Stimulated activated CD4-positive, alpha-beta T cell treated with anti-CD3 and anti-CD28 coated beads, TNF-alpha, amount 100 ng/mL, for 4 hours (primary cell): Measurements from ENCODE around the gene MED16.

ENCODE experiments used
- DNase-seq, 3 experiments: peaks; one replicate each; pipeline ENCODE4 v3.0.0-alpha.2; 2020; ENCODE audit warnings: low read depth in 3 of 3

MED16 gene

DNA sequence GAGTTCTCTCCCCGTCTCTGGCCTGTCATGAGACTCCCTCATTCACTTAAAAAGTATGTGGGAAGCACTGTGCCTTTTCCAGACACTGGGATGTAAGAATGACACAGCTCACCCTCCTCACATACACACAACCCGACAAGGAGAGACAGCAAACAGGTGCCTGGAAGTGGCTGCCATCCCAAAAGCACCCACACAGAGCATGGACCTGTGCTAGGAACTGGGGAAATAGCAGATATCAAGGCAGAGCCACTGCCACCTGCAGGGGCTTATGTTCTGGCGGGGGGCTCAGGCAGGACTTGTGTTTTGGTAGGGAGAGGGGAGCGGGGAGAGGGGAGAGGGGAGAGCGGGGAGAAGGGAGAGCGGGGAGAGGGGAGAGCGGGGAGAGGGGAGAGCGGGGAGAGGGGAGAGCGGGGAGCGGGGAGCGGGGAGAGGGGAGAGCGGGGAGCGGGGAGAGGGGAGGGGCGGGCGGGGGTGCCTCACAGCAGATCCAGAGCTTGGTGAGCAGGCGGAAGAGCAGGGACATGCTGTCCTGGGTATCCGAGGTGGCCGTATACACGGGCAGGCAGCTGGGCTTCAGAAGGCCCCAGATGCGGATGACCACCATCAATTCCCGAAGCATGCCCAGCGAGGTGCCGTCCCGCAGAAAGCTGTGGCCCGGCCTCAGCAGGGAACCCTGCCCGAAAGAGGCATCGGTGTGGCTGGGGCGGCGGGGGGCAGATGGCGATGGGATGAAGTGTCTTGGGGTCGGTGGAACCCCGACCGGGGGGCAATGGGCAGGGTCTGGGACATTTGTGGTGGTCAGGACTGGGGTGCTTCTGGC lies 21.3 kb downstream of the MED16 start:
- DNase-seq = no peak

DNA sequence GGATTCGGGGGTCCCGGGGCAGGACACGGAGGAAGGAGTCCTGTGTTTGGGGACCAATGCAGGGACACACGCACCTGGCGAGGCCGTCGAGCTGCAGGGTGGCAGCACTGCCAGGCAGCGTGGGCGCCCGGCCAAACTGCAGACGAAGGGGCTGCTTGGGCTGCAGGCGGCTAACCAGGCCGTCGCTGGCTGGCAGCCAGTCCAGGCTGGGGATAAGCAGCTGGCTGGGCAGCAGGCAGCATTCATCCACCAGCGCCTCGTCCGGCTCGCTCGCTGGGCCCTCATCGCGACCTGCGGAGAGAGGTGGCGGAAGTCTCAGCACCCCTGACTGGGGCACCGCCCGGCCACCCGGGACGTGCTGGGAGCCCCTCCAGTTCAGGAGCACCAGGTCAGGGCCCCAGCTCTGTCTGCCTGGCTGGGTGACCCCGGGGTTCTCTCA lies 22.0 kb downstream of the MED16 start:
- DNase-seq = no peak

DNA sequence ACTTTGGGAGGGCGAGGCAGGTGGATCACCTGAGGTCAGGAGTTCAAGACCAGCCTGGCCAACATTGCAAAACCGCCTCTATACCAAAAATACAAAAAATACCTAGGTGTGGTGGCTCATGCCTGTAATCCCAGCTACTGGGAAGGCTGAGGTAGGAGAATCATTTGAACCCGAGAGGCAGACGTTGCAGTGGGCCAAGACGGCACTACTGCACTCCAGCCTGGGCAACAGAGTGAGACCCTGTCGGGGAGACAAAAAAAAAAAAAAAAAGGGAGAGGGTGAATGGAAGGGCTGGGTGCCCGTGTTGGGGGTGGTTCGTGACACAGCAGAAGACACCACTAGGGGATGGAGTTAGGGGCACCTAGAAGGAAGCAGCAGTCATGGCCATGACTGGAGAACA lies 22.7 kb downstream of the MED16 start:
- DNase-seq = no peak

DNA sequence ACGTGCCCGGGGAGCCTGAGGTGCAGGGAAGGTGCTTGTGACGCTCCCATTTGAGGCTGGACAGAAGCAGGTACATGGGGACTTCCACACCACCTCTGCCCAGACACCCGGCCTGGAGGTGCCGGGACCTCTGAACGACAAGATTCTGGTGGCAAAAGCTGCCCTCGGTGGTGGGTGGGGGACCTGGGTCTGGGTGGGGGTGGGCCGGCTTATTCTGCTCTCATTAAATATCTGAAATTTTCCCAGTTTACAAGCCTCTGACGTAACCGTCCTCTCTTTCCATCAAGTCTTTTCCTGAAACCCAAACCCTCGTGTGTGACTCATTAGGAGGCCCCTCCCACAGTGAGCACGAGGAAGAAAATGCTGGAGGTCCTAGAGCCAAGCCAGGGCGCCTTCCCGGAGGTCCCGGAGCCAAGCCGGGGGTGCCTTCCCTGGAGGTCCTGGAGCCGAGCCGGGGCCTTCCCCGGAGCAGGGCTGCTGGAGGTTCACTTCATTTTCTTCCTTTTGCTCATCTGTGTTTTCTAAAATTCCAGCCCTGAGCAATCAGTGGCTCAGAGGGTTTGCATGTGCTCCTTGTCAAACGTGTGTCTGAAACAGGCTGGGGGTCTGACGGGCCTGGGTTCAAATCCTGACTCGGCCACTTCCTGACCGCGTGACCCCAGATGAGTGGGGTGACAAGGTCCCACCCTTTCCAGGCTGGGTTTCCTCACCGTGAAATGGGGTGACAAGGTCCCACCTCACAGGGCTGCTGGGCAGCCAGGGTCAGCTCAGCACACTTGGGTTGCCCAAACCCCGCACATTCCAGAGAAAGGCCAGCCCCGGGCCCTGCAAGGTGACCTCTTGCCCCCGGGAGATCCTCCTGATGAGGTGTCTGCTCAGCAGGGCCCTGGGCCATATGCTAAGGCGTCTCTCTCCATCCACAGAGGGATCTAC lies 23.5 kb downstream of the MED16 start:
- no peak for DNase-seq

DNA sequence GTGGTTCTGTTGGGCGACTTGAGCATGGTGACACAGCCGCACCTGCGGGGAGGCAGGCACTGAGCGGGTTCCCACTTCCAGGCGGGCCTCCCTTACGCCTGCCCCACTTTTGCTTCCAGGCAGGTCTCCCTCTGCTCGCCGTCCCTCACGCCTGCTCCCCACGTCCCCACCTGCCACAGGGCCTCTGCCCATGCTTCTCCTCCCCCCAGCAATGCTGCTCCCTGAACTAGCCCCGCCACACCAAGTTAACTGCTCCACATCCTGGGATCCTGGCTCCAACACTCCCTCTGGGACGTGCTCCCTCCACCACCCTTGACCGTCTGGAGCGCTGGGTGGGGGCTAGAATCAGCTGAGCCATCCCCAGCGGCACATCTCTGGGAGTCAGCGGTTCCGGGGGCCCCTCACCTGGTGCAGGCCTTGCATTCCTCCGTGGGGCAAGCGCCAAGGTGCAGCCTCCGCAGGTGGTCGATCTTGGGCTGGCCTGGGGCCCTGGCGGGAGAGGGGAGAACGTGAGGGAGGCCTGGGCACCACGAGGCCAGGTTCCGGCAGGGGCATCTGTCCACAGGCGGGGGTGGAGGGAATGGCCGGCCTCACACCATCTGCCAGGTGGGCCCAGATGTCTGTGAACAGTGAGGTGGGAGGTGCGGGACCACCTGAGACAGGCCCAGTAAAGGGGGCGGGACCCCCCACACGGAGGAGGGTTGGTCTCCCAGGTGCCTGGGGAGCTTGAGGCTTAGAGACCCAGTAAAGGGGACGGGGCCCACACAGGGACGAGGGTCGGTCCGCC lies 24.3 kb downstream of the MED16 start:
- no peak for DNase-seq

DNA sequence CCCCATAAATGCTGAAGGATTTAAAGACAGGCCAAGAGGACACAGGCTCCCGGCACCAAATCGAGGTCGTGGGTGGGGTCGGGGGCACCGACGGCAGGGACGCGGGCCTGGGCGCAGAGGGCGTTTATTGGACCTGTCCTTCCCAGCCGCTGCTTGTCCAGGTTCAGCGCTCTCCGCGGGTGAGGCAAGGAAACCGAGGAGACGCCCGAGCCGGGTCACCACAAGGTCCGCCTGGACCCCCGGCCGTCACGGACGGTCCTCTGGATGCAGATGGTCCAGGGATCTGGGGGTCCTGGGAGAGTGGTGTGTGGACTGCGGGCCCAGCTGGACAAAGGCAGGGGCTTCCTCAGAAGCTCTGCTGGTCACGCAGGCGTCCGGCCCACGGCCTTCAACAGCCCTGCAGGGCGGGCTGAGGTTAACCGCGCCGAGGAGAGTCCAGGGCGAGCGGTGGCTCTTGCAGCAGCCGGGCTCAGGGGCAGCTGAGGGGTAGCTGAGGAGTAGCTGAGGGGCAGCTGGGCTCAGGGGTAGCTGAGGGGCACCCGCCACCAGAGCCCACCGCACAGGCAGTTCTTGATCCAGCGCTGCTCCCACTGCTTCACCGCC lies 25.0 kb downstream of the MED16 start:
- DNase-seq = no peak

DNA sequence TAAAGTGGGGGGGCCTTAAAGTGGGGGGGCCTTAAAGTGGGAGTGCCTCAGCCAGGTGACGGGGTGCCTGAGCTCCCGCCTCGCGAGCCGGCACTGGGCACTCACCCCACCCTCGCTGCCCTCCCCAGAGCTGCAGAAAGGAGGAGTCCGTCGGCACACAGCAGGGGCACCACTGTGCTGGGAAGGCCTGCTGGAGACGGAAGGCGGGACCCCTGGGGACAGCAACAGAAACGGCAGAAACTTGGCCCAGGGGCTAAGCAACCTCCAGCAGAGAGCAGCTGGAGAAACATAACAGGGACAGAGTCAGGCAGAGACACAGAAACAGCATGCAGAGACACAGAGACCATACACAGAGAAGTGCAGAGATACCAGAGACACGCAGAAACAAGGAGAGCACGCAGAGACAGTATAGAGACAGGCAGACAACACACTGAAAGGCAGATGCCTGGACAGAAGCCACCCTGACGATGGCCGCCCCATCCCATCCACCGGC lies 25.6 kb downstream of the MED16 start:
- no peak for DNase-seq

DNA sequence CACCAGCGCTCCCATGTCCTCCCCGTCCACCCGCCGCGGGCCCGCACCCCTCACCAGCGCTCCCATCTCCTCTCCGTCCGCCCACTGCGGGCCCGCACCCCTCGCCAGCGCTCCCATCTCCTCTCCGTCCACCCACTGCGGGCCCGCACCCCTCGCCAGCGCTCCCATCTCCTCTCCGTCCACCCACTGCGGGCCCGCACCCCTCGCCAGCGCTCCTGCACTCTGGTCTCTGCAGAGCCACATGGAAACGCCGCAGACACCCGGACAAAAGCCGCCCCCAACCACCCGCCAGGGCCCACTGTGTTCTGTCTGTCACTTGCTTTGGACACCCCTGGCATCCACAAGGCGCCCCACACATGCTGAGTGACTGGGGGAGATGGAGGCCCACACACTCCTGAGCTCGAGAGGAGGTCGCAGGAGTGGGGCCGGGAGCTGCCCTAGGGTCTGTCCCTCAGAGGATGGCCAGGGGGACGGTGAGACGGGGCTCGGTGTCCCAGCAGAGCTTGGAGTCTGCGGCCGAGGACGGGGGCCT lies 26.2 kb downstream of the MED16 start:
- DNase-seq = no peak

DNA sequence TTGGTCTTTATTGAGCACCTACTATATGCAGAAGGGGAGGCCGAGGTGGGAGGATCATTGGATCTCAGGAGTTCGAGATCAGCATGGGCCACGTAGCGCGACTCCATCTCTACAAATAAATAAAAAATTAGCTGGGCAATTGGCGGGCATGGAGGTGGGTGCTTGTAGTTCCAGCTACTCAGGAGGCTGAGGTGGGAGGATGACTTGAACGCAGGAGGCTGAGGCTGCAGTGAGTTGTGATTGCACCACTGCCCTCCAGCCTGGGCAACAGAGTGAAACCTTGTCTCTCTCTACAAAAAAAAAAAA lies 29.7 kb downstream of the MED16 start:
- DNase-seq = no peak

DNA sequence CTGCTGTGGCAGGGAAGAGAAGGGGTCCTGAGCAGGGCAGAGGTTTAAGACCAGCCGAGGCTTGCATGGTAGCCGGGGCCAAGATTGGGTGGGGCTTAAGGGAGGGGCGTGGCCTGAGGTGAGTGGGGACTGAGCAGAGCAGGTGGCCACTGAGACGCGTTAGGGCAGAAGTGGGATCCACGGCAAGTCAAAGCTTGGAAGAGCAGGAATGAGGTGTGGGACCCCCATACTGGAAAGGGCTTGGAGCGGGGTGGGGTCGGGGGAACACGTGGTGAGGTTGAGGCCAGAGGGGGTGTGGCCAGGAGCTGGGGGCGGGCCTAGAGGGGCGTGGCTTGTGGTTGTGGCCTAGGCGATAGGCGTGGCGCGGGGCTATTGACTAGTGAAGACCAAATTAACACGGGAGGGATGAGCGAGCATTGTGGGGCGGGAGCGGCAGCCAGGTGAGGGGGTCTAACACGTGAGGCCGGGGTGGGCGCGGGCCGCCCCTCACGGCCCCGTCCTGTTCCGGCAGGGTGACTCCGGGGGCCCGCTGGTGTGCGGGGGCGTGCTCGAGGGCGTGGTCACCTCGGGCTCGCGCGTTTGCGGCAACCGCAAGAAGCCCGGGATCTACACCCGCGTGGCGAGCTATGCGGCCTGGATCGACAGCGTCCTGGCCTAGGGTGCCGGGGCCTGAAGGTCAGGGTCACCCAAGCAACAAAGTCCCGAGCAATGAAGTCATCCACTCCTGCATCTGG lies 30.2 kb downstream of the MED16 start:
- DNase-seq = peak; percentile 58 to 64 (median 63)

DNA sequence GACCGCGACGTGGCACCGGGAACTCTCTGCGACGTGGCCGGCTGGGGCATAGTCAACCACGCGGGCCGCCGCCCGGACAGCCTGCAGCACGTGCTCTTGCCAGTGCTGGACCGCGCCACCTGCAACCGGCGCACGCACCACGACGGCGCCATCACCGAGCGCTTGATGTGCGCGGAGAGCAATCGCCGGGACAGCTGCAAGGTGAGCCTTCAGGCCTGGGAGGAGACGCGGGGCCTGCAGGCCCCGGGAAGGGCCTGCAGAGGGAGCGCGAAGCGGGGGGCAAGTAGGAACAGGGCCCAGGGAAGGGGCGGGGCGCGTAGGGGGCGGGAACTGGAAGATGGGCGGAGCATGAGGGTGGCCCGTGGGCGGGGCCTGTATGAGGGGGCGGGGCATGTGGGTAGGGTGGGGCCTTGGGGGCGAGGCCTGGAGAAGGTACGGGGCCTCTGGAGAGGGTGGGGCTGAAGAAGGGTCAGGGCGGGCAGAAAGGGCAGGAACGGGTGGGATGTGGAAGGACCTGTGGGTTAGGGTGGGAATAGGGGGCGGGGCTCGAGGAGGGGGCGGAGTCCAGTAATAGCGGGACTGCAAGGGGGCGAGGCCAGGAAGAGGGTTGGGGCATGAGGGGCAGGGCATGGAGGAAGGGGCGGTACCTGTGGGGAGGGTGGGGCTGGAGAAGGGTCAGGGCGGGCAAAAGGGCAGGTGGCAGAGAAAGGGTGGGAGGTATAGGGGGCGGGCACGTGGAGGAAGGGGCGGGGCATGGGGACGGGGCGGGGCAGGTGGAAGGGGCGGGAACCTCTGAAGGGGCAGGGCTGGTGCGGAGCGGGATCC lies 31.0 kb downstream of the MED16 start:
- peak; percentile 41 to 57 (median 42) for DNase-seq

DNA sequence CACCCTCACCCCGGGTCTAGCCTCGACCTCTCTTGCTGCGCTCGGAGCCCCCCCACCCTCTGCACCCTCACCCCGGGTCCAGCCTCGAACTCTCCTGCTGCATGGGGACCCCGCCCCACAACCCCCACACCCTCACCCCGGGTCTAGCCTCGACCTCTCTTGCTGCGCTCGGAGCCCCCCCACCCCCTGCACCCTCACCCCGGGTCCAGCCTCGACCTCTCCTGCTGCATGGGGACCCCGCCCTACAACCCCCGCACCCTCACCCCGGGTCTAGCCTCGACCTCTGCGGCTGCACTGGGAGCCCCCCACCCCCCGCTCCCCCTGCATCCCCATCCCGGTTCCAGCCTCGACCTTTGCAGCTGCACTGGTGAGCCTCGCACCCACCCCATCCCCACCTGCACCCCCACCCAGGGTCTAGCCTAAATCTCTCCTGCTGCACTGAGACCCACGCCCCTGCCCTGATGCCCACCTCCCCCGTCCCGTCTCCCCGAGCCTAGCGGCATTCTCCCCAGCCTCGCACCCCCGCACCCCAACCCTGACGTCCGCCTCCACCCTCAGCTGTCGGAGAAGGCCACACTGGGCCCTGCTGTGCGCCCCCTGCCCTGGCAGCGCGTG lies 31.7 kb downstream of the MED16 start:
- DNase-seq = no peak

DNA sequence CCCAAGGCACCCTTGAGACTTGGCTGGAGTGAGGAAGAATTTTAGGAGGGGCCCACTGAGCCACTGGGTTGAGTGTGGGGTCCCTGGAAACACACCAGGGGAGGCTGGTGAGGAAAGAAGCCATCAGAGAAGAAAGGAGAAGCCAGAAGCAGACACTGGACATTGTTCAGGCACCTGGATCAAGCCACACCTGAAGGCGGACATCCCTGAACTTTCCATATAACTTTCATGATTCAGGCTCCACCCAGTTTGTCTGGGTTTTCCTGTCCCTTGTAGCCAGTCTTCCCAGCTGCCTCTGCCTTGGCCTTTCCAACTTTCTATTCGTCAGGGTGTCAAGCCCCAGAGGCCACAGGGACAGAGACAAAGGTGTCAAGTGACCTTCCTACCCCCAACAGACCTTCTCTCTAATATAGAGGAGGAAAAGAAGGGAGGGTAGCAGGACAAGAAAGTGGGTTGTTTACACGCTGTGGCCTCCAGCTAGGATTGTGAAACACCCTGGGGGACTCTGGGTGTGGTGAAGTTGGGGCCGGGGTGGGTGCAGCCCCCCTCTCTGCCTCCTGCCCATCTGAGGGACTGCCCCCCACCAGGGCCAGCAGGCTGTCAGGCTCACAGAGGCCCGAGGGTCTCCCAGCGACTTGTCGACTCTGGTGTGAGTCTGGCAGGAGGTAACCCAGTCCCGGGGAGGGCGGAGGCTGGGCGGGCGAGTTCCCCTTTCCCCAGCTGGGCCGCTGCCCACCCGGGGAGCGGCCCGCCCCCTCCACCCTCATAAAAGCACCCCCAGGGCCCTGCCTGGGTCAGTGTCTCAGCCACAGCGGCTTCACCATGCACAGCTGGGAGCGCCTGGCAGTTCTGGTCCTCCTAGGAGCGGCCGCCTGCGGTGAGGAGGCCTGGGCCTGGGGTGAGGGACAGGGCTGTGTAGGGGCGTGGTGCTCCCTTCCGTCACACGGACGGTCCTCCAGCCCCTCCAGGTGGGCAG lies 33.8 kb downstream of the MED16 start, which contains the start of gene CFD:
Gene CFD (plus strand): TSS at position 797 of the 976 bp plus-strand sequence. CDS start 26 bp downstream, at position 823.
- no peak for DNase-seq

DNA sequence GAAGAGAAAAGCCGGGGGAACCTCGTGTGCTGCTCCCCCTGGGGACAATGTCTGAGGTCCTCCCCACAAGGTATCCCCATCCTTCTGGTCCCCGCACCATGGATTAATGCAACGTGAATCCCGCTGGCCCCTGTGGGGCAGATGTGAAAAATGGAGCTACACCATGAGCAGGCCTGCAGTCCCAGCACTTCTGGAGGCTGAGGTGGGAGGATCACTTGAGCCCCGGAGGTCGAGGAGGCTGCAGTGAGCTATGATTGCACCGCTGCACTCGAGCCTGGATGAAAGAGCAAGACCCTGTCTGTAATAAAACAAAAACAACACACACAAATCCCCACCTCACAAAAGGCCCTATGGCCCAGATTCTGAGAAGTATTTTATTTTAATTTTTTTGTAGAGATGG lies 34.7 kb downstream of the MED16 start:
- DNase-seq = no peak

DNA sequence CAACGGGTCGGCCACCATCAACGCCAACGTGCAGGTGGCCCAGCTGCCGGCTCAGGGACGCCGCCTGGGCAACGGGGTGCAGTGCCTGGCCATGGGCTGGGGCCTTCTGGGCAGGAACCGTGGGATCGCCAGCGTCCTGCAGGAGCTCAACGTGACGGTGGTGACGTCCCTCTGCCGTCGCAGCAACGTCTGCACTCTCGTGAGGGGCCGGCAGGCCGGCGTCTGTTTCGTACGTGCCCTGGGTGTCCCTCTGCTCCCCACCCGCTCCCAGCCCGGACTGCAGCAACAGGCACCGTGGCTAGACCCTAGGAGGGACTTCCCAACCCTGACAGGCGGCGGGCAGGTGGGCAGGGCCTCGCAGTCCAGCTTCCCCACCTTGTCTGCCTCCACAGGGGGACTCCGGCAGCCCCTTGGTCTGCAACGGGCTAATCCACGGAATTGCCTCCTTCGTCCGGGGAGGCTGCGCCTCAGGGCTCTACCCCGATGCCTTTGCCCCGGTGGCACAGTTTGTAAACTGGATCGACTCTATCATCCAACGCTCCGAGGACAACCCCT lies 37.3 kb downstream of the MED16 start:
- no peak for DNase-seq

DNA sequence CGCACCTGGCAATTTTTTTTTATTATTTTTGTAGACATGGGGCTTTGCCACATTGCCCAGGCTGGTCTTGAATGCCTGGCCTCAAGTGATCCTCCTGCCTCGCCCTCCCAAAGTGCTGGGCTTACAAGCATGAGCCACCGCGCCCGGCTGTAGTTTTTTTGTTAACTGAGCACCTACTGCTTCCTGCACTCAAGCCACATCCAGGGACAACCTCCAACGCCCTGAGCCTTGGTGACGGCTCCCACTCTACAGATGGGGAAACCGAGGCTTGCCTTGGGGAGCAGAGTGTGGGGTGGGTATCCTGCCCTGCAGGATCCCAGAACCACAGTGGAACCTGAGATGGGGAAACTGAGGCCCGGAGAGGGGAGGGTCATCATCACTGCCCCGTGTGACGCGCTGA lies 37.8 kb downstream of the MED16 start:
- DNase-seq = no peak

DNA sequence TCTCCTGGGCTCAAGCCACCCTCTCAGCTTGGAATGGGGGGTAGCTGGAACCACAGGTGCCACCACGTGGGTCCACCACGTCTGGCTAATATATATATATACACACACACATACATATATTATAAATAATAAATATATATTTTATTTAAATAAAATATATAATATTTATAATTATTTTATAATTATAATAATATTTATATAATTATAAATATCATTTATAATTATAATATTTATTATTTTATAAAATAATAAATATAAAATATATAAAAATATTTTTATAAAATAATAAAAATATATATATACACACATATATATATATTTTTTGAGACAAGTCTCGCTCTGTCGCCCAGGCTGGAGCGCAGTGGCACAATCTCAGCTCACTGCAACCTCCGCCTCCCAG lies 38.4 kb downstream of the MED16 start:
- DNase-seq = no peak
